Measurements from ENCODE around the gene ZFAND4. TPM values are rescaled to one million over a fixed set of nuclear protein-coding genes. Genes with fewer than 3 reads are reported as not detected.
"Not testable (repeated sequence)": the region's sequence is repeated elsewhere in the genome, so short reads cannot be mapped to it uniquely, and the experiment has no call there.

ZFAND4 gene
- total RNA-seq, 1 experiment from 2014 or later: 17.2 TPM

DNA sequence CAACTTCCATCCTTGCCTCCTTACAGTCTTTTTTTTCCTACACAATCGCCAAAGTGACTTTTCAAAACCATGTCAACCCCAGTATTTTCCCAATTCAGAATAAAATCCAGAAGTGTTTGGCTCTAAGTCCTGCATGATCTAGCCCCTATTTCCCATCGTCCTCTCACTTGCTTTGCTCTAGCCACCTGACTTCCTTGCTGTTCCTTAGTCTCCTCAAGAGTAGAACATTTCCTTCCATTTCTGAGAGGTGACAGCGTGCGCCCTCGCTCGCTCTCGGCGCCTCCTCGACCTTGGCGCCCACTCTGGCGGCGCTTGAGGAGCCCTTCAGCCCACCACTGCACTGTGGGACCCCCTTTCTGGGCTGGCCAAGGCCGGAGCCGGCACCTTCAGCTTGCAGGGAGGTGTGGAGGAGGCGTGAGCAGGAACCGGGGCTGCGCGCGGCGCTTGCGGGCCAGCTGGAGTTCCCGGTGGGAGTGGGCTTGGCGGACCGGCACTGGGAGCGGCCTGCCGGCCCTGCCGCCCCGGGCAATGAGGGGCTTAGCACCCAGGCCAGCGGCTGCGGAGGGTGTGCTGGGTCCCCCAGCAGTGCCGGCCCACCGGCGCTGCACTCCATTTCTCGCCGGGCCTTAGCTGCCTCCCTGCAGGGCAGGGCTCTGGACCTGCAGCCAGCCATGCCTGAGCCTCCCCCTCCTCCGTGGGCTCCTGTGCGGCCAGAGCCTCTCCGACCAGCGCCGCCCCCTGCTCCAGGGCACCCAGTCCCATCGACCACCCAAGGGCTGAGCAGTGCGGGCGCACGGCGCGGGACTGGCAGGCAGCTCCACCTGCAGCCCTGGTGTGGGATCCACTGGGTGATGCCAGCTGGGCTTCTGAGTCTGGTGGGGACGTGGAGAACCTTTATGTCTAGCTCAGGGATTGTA, 72.0 kb downstream of the ZFAND4 start:
- H4K5ac ChIP-seq (ENCODE audit: insufficient read length, low read depth, low read length): not testable (repeated sequence)

More for the DNA sequence above, 72.0 kb downstream of the ZFAND4 start:
- peaks cover 16% of the 10 kb centered on the region for H3K27me3 Mint-ChIP-seq (ENCODE audit: low read depth)
- not testable (repeated sequence) for H3K9me3 Mint-ChIP-seq; H4K91ac ChIP-seq (ENCODE audit: insufficient read length, low read depth, low read length); H2BK20ac ChIP-seq (ENCODE audit: low read depth, low read length, poor library complexity, severe bottlenecking); H3K79me1 ChIP-seq (ENCODE audit: insufficient read depth, low read depth, low read length, poor library complexity, severe bottlenecking); H4K8ac ChIP-seq (replicated peaks; ENCODE audit: insufficient read length, low read depth, low read length); H3K36me3 Mint-ChIP-seq (ENCODE audit: insufficient read depth in 1 of 3, low read depth in 3 of 3); DNase-seq; H3K14ac ChIP-seq (ENCODE audit: insufficient read depth, low read length); H3K4me3 Mint-ChIP-seq; H3K79me2 ChIP-seq (ENCODE audit: insufficient read depth, low read length); H3K9me3 ChIP-seq (ENCODE audit: control insufficient read depth, low read depth, low read length); H2BK12ac ChIP-seq (ENCODE audit: insufficient read length, low read depth, low read length); H3K23ac ChIP-seq (ENCODE audit: insufficient read length, low read depth, low read length); H3K4me1 ChIP-seq (ENCODE audit: insufficient read depth, low read length); H4K20me1 ChIP-seq (ENCODE audit: control insufficient read depth, insufficient read depth, insufficient read length); H3K27ac ChIP-seq (ENCODE audit: insufficient read length, low read depth, low read length); H3K18ac ChIP-seq (ENCODE audit: insufficient read length, low read depth, low read length); H3K9ac ChIP-seq (ENCODE audit: extremely low read depth, insufficient read length, low read length); H3K4me2 ChIP-seq (ENCODE audit: insufficient read depth, insufficient read length, low read length); H2AK5ac ChIP-seq (ENCODE audit: insufficient read length, low read length); H3K27ac Mint-ChIP-seq; H3K4me1 Mint-ChIP-seq; H3K56ac ChIP-seq (ENCODE audit: insufficient read length, low read depth, low read length); H2BK5ac ChIP-seq (ENCODE audit: insufficient read length, low read length); H3T11ph ChIP-seq (ENCODE audit: low read length); H2AFZ ChIP-seq (ENCODE audit: low read length); H3K23me2 ChIP-seq (ENCODE audit: insufficient read length, low read depth, low read length, poor library complexity, severe bottlenecking); H2BK15ac ChIP-seq (ENCODE audit: low read depth, low read length); H3K27me3 ChIP-seq (ENCODE audit: insufficient read depth, low read length); H2BK120ac ChIP-seq (ENCODE audit: low read depth, low read length, poor library complexity, severe bottlenecking); H3K4ac ChIP-seq (ENCODE audit: low read depth, low read length)
- no CpG with 5 or more reads among the region's 47 CpGs for WGBS (ENCODE audit: extremely low coverage, insufficient read length, low lambda C conversion rate)

Data from H9 (cell line).